ENCODE results near the gene DTNA. TPM values are rescaled to one million over a fixed set of nuclear protein-coding genes. Genes with fewer than 3 reads are reported as not detected.

The DTNA gene
- polyA plus RNA-seq, 1 donor from 2014 or later: not detected

GRCh38 chr18:34738175-34738894, 28.2 kb downstream of the DTNA start:
- Mint-ChIP-seq H3K9me3 (no peaks in the 10 kb centered on the region), H3K27me3 (no peaks in the 10 kb centered on the region), H3K4me1 (no peaks in the 10 kb centered on the region), H3K4me3 (no peak overlapping the region), H3K27ac (no peak overlapping the region), H3K36me3 (no peaks in the 10 kb centered on the region)

- Mint-ChIP-seq H3K9me3 (no peaks in the 10 kb centered on the region), H3K4me3 (no peak overlapping the region), H3K36me3 (no peaks in the 10 kb centered on the region), H3K4me1 (no peaks in the 10 kb centered on the region), H3K27ac (no peak overlapping the region), H3K27me3 (peaks cover 2% of the 10 kb centered on the region)
Measured at GRCh38 chr18:34740101-34740500, 30.0 kb downstream of the DTNA start.

GRCh38 chr18:34740724-34741123, 30.6 kb downstream of the DTNA start:
- H3K4me1 Mint-ChIP-seq: no peaks in the 10 kb centered on the region
- no peak overlapping the region for H3K4me3 Mint-ChIP-seq
- H3K27me3 Mint-ChIP-seq: peaks cover 2% of the 10 kb centered on the region
- no peaks in the 10 kb centered on the region for H3K36me3 Mint-ChIP-seq
- no peaks in the 10 kb centered on the region for H3K9me3 Mint-ChIP-seq
- H3K27ac Mint-ChIP-seq: no peak overlapping the region

- no peaks in the 10 kb centered on the region for H3K9me3 Mint-ChIP-seq
- H3K4me1 Mint-ChIP-seq: no peaks in the 10 kb centered on the region
- no peak overlapping the region for H3K27ac Mint-ChIP-seq
- H3K4me3 Mint-ChIP-seq: no peak overlapping the region
- H3K36me3 Mint-ChIP-seq: no peaks in the 10 kb centered on the region
- peaks cover 2% of the 10 kb centered on the region for H3K27me3 Mint-ChIP-seq
Measured at GRCh38 chr18:34741401-34741800, 31.3 kb downstream of the DTNA start.

GRCh38 chr18:34742891-34743341, 32.8 kb downstream of the DTNA start:
- H3K27me3 Mint-ChIP-seq: peaks cover 2% of the 10 kb centered on the region
- H3K36me3 Mint-ChIP-seq: no peaks in the 10 kb centered on the region
- no peaks in the 10 kb centered on the region for H3K9me3 Mint-ChIP-seq
- no peak overlapping the region for H3K4me3 Mint-ChIP-seq
- H3K27ac Mint-ChIP-seq: no peak overlapping the region
- H3K4me1 Mint-ChIP-seq: no peaks in the 10 kb centered on the region

- Mint-ChIP-seq H3K27me3 (peaks cover 2% of the 10 kb centered on the region), H3K27ac (no peak overlapping the region), H3K9me3 (no peaks in the 10 kb centered on the region), H3K4me1 (no peaks in the 10 kb centered on the region), H3K4me3 (no peak overlapping the region), H3K36me3 (no peaks in the 10 kb centered on the region)
Measured at GRCh38 chr18:34744569-34744968, 34.5 kb downstream of the DTNA start.

DNA sequence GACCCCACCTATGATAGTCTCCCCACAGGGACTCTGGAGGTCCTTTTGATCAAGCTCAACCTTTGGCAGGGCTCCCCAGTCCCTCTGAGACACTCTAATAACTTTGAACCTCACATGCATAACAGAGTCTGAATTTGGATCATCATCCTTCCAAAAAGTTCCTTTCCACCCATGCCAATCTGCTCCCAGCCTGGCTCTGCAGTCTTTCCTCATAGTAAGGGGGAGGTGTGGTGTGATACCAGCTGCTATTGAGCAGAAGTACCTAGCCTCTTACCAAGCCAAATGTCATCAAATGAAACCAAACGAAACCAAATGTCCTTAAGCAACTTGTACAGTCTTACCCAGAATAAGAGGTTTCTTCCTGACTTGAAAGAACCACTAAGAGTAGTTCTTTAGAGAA, 36.5 kb downstream of the DTNA start:
- Mint-ChIP-seq H3K27ac (no peak overlapping the region), H3K27me3 (peaks cover 2% of the 10 kb centered on the region), H3K4me3 (no peak overlapping the region), H3K9me3 (no peaks in the 10 kb centered on the region), H3K4me1 (no peaks in the 10 kb centered on the region), H3K36me3 (no peaks in the 10 kb centered on the region)

DNA sequence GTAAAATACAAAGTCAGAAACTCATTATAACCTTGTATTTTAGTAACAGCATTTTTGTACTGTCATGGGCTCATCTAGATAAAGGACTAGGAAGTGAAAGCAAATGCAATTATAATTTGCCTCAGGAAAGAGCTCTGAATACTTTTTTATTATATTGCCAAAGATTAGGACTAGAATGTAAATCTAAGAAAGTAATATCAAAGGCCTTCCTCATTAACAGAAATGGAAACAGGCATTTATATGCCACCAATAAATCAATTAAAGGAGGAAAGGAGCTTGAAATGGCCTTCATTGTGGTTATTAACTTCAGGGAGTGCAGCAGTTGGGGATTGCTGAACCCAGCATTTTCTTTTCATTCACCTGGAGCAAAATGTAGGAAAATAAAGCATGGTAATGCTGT, 39.6 kb downstream of the DTNA start:
- no peaks in the 10 kb centered on the region for H3K9me3 Mint-ChIP-seq

DNA sequence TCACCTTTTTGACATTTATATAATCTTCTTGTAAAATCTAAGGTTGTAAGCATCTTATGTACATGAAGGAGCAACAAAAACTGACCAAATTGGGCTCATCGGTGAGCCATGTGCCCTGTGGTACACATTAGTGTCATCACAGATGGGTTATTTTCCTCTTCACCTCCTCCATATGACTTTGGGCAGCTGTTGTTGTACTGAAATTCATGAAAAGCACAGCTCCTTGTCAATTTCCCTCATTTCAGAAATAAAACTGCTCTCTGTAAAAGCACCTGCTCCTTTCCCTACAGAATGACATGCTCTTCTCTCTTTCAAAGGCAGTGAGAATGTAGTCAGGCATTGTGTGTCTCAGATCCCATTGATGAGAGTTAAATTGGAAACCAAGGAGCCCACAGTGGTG, 42.0 kb downstream of the DTNA start:
- H3K27ac Mint-ChIP-seq: no peak overlapping the region
- H3K36me3 Mint-ChIP-seq: no peaks in the 10 kb centered on the region

More for the DNA sequence above, 39.6 kb downstream of the DTNA start:
- Mint-ChIP-seq H3K36me3 (no peaks in the 10 kb centered on the region), H3K4me1 (no peaks in the 10 kb centered on the region), H3K27me3 (peaks cover 2% of the 10 kb centered on the region), H3K27ac (no peak overlapping the region), H3K4me3 (no peak overlapping the region)

DNA sequence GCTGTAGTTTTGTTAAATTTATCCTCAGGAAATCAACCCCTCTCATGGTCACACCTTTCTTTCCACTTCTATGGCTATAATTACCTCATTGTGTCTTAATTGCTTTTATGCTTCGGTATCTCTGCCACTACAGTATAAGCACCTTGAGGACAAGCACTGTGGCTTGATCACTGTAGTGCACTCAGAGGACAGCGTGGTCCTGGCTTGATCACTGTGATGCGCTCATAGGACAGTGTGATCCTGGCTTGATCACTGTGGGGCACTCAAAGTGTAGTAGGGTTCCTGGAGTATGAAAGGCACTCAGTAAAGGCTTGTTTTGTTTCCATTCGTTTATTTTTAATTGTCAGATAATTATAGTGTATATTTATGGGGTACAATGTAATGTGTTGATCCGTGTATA, 44.2 kb downstream of the DTNA start:
- Mint-ChIP-seq H3K27ac (no peak overlapping the region), H3K27me3 (peaks cover 2% of the 10 kb centered on the region), H3K4me1 (peaks cover 0 to 2% (median 0%) of the 10 kb centered on the region in 3 donors), H3K4me3 (no peak overlapping the region), H3K9me3 (no peaks in the 10 kb centered on the region), H3K36me3 (no peaks in the 10 kb centered on the region)

More for the DNA sequence above, 42.0 kb downstream of the DTNA start:
- Mint-ChIP-seq H3K4me3 (no peak overlapping the region), H3K27me3 (peaks cover 2% of the 10 kb centered on the region), H3K9me3 (no peaks in the 10 kb centered on the region), H3K4me1 (no peaks in the 10 kb centered on the region)

DNA sequence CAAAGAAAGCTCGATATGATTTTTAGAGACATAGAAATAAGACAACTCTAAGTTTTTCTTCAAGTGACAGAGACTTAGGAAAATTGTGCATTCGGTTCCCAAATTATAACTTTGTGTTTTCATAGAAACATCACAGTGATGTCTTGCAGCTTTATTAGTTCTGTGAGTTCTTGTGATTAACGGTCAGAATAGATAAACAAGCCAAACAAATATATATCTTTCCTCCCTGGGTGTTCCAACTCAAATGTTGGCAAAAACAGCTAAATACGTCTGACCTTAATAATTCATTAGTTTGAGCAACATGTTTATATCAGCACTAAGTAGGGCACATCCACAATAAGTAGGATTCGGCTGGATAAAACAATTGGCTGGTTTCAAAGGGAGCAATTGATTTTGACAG, 47.6 kb downstream of the DTNA start:
- peaks cover 5% of the 10 kb centered on the region for H3K27me3 Mint-ChIP-seq
- H3K36me3 Mint-ChIP-seq: no peaks in the 10 kb centered on the region
- H3K27ac Mint-ChIP-seq: no peak overlapping the region
- H3K9me3 Mint-ChIP-seq: no peaks in the 10 kb centered on the region
- no peak overlapping the region for H3K4me3 Mint-ChIP-seq
- H3K4me1 Mint-ChIP-seq: peaks cover 0 to 7% (median 0%) of the 10 kb centered on the region in 3 donors

- no peaks in the 10 kb centered on the region for H3K9me3 Mint-ChIP-seq
- peaks cover 4% of the 10 kb centered on the region for H3K27me3 Mint-ChIP-seq
- no peak overlapping the region for H3K27ac Mint-ChIP-seq
- no peak overlapping the region for H3K4me3 Mint-ChIP-seq
- peaks cover 0 to 7% (median 0%) of the 10 kb centered on the region in 3 donors for H3K4me1 Mint-ChIP-seq
- H3K36me3 Mint-ChIP-seq: no peaks in the 10 kb centered on the region
Measured at GRCh38 chr18:34758378-34758948, 48.4 kb downstream of the DTNA start.

DNA sequence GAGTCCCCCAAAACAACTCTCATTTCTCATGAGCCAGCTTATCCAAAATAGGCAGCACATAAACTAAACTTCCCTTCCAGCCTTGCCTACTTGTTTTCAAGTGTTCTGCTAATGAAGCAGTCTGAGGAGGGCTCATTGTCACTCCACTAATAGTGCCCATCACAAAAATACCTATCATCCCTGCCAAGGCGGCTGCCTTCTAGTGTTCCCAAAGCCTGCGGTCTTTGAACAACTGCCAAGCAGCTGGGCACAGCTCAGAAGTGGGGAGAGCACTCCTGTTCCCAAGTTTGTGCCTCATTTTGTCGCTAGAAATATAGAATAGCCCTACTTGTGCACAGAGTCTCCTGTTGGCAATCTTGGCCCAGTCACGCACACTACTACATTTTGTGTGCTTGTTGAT, 50.3 kb downstream of the DTNA start:
- H3K4me1 Mint-ChIP-seq: peaks cover 0 to 7% (median 0%) of the 10 kb centered on the region in 3 donors
- no peaks in the 10 kb centered on the region for H3K9me3 Mint-ChIP-seq
- H3K4me3 Mint-ChIP-seq: no peak overlapping the region
- H3K36me3 Mint-ChIP-seq: no peaks in the 10 kb centered on the region
- peaks cover 5% of the 10 kb centered on the region for H3K27me3 Mint-ChIP-seq
- H3K27ac Mint-ChIP-seq: no peak overlapping the region

- Mint-ChIP-seq H3K27me3 (peaks cover 5% of the 10 kb centered on the region), H3K27ac (no peak overlapping the region), H3K4me3 (no peak overlapping the region), H3K9me3 (no peaks in the 10 kb centered on the region), H3K36me3 (peaks cover 2% of the 10 kb centered on the region), H3K4me1 (peaks cover 0 to 4% (median 0%) of the 10 kb centered on the region in 3 donors)
Measured at GRCh38 chr18:34764451-34764850, 54.4 kb downstream of the DTNA start.

GRCh38 chr18:34767601-34768027, 57.5 kb downstream of the DTNA start:
- peaks cover 2% of the 10 kb centered on the region for H3K36me3 Mint-ChIP-seq
- H3K27me3 Mint-ChIP-seq: peaks cover 5% of the 10 kb centered on the region
- H3K9me3 Mint-ChIP-seq: peaks cover 0 to 2% (median 0%) of the 10 kb centered on the region in 3 donors
- H3K4me1 Mint-ChIP-seq: no peaks in the 10 kb centered on the region
- H3K4me3 Mint-ChIP-seq: no peak overlapping the region
- no peak overlapping the region for H3K27ac Mint-ChIP-seq

DNA sequence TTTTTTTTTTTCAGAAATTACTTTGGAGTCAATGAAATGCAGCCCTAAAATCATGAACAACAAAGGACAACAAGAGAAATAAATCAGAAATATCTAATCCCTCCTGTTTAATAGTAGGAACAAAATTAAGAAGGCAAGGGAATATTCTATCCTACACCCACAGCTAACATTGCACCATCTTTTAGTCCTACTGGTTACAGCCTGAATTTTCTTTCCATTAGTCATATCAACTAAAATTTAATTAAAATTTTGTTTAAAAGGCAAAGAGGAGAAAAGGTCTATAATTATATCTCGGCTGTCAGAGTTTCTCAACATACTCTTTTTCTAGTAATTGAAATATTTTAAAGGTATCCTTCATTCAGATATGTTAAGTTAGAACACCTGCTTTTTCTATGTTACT, 61.9 kb downstream of the DTNA start:
- Mint-ChIP-seq H3K36me3 (peaks cover 2% of the 10 kb centered on the region), H3K9me3 (peaks cover 0 to 3% (median 2%) of the 10 kb centered on the region in 3 donors), H3K27me3 (peaks cover 11% of the 10 kb centered on the region), H3K4me1 (peaks cover 0 to 2% (median 2%) of the 10 kb centered on the region in 3 donors), H3K27ac (no peak overlapping the region), H3K4me3 (no peak overlapping the region)
